ENCODE data around the gene TRIO.

TRIO gene

DNA sequence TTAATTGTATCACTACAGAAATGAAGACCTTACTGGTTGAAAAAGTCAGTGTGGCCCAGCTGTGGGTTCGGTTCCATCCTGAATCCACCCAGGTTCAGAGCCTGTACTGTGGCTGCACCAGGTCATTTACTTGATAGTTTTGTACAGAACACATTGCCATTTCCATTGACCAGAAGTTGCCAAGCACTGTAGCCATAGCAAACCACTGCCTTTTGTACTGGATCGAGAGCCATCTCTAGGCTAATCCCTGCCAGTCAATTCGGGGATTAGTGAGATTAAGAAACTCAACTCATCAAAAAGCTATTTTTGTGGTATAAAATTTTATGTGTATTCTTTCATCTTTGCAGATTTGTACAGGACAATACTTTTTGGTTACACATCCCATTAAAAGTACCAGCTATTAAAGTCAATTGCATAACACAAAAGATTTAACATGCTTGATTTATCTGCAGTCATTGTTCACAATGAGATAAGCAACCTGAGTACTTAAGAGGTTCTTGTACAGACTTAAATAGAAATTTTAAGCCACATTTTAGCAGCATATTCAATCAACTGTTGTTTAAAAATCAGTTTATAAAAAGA is 329.9 kb downstream of the TRIO start:
- no peak for TF ChIP-seq CTCF (IDR thresholded peaks at IDR 0.05; ENCODE audit: insufficient read depth, missing control alignments)
- no peak for DNase-seq (ENCODE audit: insufficient read length, low spot score)
- peak; percentile 46 for FAIRE-seq

DNA sequence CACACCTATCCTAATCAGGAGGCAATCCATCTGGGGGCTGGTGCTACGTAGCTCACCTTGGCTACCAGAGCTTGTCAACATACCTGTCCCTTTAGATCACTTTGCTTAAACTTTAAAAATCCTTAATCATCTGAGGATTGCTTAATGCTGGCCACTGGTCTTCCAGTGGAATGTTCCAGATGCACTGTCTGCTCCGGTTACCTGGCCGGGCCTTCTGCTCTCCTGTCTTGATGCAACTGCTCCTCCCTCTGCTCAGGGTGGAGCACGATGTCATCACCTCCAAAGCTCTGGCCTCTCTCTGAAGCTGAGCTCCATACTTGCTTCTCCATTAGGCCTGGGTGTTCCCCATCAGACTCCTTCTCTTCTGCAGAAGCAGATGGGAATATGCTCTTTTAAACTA is 331.9 kb downstream of the TRIO start:
- DNase-seq (ENCODE audit: insufficient read length, low spot score) (no peak), FAIRE-seq (no peak)
- TF ChIP-seq CTCF (IDR thresholded peaks at IDR 0.05; ENCODE audit: insufficient read depth, missing control alignments) = no peak

DNA sequence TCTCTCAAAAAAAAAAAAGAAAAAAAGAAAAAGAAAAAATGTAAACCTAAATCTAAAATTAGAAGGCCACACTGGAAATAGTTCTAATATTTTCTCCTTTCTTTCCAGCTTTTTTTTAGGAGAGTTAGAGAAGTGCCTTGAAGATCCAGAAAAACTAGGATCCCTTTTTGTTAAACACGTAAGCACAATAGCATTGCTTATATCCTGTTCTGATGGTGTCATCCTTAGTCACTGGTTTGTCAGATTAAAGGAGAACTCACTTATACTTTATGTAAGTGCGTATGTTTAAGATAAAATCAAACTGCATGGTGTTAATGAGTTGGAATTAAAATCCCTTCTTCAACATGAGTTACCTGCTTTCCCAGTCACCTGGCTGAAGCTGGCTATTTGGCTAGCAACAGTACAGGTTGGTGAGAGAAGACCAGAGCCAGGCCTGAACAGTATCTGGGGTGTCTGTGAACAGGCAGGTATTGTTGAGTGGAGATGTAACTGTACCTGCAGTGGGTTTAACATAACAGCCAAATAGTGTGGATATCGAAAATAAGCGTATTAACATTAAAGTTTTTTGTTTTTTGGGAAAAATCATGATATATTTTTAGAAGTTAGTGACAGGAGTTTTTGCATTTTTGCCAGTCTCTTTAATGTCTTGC is 333.8 kb downstream of the TRIO start:
- DNase-seq (ENCODE audit: insufficient read length, low spot score) (no peak), FAIRE-seq (no peak)
- TF ChIP-seq CTCF (IDR thresholded peaks at IDR 0.05; ENCODE audit: insufficient read depth, missing control alignments) = no peak

DNA sequence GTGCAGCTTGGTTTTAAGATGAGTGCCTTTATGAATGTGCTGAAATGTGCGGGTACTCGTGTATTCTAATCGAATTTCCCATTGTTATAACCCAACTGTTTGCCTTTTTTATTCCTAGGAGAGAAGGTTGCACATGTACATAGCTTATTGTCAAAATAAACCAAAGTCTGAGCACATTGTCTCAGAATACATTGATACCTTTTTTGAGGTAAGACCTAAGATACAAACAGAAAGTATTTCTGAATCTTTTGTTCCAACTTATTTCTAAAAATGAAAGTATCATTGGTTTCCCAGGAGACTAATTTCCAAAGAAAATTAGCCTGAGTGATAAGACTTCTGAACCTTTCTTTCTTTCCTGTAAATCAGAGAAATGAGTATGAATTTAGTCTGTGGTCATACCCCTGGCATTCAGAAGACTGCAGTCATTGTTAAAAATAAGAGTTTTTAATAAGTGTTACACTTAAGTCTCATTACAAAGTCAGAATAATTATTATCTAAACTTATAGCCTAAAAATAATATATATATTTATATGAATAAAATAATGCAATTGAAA is 336.1 kb downstream of the TRIO start:
- DNase-seq (ENCODE audit: insufficient read length, low spot score) (no peak), FAIRE-seq (no peak)
- no peak for TF ChIP-seq CTCF (IDR thresholded peaks at IDR 0.05; ENCODE audit: insufficient read depth, missing control alignments)

GRCh38 chr5:14481349-14481748 is 338.2 kb downstream of the TRIO start:
- no peak for TF ChIP-seq CTCF (IDR thresholded peaks at IDR 0.05; ENCODE audit: insufficient read depth, missing control alignments)
- FAIRE-seq (no peak), DNase-seq (ENCODE audit: insufficient read length, low spot score) (no peak)

GRCh38 chr5:14482085-14482484 is 338.9 kb downstream of the TRIO start:
- FAIRE-seq (no peak), DNase-seq (ENCODE audit: insufficient read length, low spot score) (no peak)
- TF ChIP-seq CTCF (IDR thresholded peaks at IDR 0.05; ENCODE audit: insufficient read depth, missing control alignments) = no peak

DNA sequence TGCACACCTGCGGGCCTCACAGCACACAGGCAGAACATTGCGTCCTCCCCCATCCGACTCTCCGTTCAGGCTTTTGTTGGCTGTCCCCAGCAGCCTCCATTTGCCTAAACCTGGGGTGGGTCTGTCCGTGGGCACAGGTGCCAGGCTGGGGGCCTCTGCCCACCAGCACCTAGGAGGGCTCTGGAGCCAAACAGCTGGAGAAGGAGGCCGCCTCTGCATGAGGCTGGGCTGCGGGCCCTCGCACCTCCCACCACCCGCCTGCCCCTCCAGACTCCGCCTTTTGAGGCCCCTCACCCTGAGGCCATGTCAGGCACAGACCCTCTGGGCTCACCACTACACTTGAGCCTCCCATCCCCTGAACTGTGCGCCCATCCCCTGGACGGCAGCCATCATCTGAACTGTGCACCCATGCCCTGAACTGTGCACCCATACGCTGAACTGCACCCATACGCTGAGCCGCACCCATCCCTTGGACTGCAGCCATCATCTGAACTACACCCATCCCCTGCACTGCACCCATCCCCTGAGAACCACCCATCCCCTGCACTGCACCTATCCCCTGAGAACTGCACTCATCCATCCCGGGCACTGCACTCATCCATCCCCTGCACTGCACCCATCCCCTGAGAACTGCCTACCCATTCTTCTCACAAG is 340.5 kb downstream of the TRIO start:
- no peak for TF ChIP-seq CTCF (IDR thresholded peaks at IDR 0.05; ENCODE audit: insufficient read depth, missing control alignments)
- FAIRE-seq (no peak), DNase-seq (ENCODE audit: insufficient read length, low spot score) (no peak)

Measured in D721Med (cell line).